Tibial nerve (tissue), 4 donors: ENCODE results near the gene ANKMY1. TPM values are rescaled to one million over a fixed set of nuclear protein-coding genes. Genes with fewer than 3 reads are reported as not detected.

Source experiments
- DNase-seq, 2 donors: peaks; one replicate each; pipeline ENCODE4 v3.0.0-alpha.2; 2019; ENCODE audit warnings: low spot score in 2 of 2
- H3K27ac ChIP-seq, 4 donors: fragments of 200-600 bp; sonication (generic) in 3 of 4; one replicate each; pipeline ENCODE4 v1.5.1; 2017 to 2019; ENCODE audit warnings: mild to moderate bottlenecking in 1 of 4
- H3K27me3 ChIP-seq, 2 donors: fragments of 200-600 bp; sonication (generic) in 1 of 2; one replicate each; pipeline versions ENCODE4 v1.5.1 to v1.6.0; 2017 to 2019
- H3K36me3 ChIP-seq, 3 donors: fragments of 200-600 bp; sonication (generic); one replicate each; pipeline ENCODE4 v1.5.1; 2018 to 2019
- H3K4me1 ChIP-seq, 4 donors: fragments of 200-600 bp; sonication (generic) in 3 of 4; one replicate each; pipeline ENCODE4 v1.5.1; 2017 to 2019
- H3K4me3 ChIP-seq, 4 donors: fragments of 200-600 bp; sonication (generic) in 3 of 4; one replicate each; pipeline ENCODE4 v1.5.1; 2017 to 2019; ENCODE audit warnings: mild to moderate bottlenecking in 1 of 4, moderate library complexity in 1 of 4
- H3K9me3 ChIP-seq, 4 donors: fragments of 200-600 bp; sonication (generic) in 3 of 4; one replicate each; pipeline ENCODE4 v1.5.1; 2017 to 2019
- CTCF ChIP-seq, 5 experiments: fragments of 200-600 bp in 3 of 5; fragments of 450-650 bp in 2 of 5; sonication (generic) in 3 of 5; IDR thresholded peaks; one replicate each; pipeline ENCODE4 v1.5.1; 2016 to 2019; ENCODE audit warnings: antibody characterized with exemption in 5 of 5, mild to moderate bottlenecking in 3 of 5, moderate library complexity in 2 of 5
- EP300 ChIP-seq, 2 donors: sonication (generic); formaldehyde crosslinking; IDR thresholded peaks; one replicate each; pipeline ENCODE4 v1.6.1; 2017; ENCODE audit warnings: antibody characterized with exemption in 2 of 2, mild to moderate bottlenecking in 1 of 2
- POLR2A ChIP-seq, 2 donors: fragments of 450-650 bp; IDR thresholded peaks; one replicate each; pipeline ENCODE4 v1.6.1; 2017; ENCODE audit warnings: antibody characterized with exemption in 2 of 2, mild to moderate bottlenecking in 2 of 2, moderate library complexity in 2 of 2
- WGBS, 2 donors: methylation state at CpG; one replicate each; pipeline ENCODE4 v1.1.5; 2018; 5-methylcytosine and 5-hydroxymethylcytosine counted together
- total RNA-seq, 4 donors: library from RNA; depleted of rRNA; stranded (reverse); fragments of >200 nt; gene quantifications; one replicate each; pipeline ENCODE4 v1.1.0, GENCODE V29; 2016

The ANKMY1 gene
- total RNA-seq, 4 donors from 2014 or later, result 14.2 to 24.0 (median 21.4) TPM

DNA sequence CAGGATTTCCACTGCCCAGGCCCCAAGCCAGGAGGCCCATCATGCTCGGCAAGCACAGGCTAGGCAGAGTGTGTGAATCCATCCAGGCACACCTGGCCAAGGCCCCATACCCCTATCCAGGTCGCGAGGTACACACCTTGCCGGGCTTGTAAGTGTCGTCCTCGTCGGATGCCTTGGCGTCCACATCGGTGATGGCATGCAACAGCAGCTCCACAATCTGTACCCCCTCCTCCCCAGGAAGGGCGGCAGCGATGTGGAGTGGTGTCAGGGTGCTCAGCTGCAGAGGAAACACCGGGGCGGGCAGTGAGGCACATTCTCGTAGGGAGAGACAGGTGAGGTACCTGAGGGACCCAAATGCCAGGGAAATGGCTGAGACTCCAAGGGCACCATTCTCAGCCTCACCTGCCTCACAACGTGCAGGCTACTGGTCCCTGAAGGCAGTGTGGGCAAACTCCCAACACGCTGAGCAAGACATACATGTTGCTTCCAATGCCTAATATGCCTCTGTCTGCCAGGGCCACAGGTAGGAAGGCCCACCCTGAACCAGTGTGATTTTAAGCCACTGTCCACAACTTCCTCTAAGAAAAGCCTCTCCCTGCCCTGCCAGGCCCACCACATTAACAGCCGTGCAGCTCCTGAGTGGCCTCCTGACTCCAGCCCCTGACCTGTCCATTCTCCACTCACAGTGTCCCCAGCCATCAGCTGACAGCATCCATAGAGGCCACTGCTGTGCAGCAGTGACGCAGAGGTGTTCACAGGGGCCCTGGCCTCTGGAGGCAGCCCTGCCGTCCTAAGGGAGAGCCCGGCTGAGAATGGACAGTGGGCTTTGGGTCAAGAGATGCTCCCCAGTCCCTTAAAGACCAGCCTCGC, 44.9 kb downstream of the ANKMY1 start:
- no peaks in the 10 kb centered on the region for H3K9me3 ChIP-seq
- no peak overlapping the region for H3K27ac ChIP-seq
- H3K36me3 ChIP-seq, result peaks cover 0 to 47% (median 0%) of the 10 kb centered on the region in 3 donors
- peaks cover 0 to 6% (median 0%) of the 10 kb centered on the region in 4 donors for H3K4me1 ChIP-seq
- 95 to 96% methylated on average over 20 to 21 of the region's 21 CpGs for WGBS, 2 donors
- no peaks in the 10 kb centered on the region for H3K27me3 ChIP-seq
- no peak for DNase-seq
- H3K4me3 ChIP-seq, result no peak overlapping the region
- TF ChIP-seq POLR2A (IDR thresholded peaks at IDR 0.05) (no peak), CTCF (IDR thresholded peaks at IDR 0.05) (no peak), EP300 (IDR thresholded peaks at IDR 0.05) (no peak)

GRCh38 chr2:240512109-240512485, 45.7 kb downstream of the ANKMY1 start:
- Histone ChIP-seq H3K27ac (no peak overlapping the region), H3K9me3 (no peaks in the 10 kb centered on the region), H3K4me1 (peaks cover 0 to 6% (median 0%) of the 10 kb centered on the region in 4 donors), H3K36me3 (peaks cover 0 to 53% (median 0%) of the 10 kb centered on the region in 3 donors), H3K4me3 (no peak overlapping the region), H3K27me3 (no peaks in the 10 kb centered on the region)
- no peak for DNase-seq
- WGBS, 2 donors, result 84 to 96% methylated on average over 8 to 11 of the region's 11 CpGs
- TF ChIP-seq EP300 (IDR thresholded peaks at IDR 0.05) (no peak), CTCF (IDR thresholded peaks at IDR 0.05) (no peak), POLR2A (IDR thresholded peaks at IDR 0.05) (no peak)

DNA sequence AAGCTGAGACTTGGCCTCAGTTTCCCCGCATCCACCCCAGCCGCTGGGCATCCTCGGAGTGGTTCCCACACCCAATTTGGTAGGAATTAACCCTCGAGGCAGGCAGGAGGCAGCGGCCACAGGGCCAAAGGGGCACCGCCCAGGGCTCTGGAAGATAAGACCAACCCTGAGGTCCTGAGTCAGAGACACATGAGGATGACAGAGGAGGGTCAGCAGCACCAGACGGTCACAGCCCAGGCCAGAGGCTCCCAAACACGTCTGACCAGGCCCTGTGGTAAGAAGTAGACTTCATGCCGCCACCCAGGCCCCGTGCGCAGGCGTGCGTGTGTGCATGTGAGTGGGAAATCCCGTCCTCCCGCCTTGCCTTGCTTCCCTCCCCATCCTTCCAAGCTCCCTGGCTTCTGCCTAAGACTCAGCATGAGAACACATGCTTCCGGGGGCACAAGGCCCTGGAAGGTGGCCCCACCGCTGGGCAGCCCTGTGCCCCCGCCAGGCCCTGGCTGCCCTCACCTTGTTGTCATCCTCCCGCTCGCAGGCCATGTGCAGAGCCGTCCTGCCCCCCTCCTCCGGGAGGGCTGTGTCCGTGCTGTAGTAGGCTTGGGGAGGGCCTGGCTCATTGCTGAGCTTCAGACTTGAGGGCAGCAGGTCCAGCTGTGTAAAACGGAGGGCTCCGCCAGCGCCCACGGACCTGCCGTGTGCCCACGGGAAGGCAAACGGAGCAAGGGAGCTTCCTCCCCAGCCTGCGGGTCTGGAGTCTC, 46.3 kb downstream of the ANKMY1 start:
- WGBS, 2 donors, result 88 to 93% methylated on average over 22 to 28 of the region's 31 CpGs
- Histone ChIP-seq H3K4me1 (peaks cover 0 to 6% (median 0%) of the 10 kb centered on the region in 4 donors), H3K36me3 (peaks cover 0 to 59% (median 0%) of the 10 kb centered on the region in 3 donors), H3K9me3 (no peaks in the 10 kb centered on the region), H3K4me3 (no peak overlapping the region), H3K27me3 (no peaks in the 10 kb centered on the region), H3K27ac (no peak overlapping the region)
- TF ChIP-seq POLR2A (IDR thresholded peaks at IDR 0.05), result no peak
- TF ChIP-seq EP300 (IDR thresholded peaks at IDR 0.05), result no peak
- no peak for TF ChIP-seq CTCF (IDR thresholded peaks at IDR 0.05)
- no peak for DNase-seq

GRCh38 chr2:240510513-240511210, 47.1 kb downstream of the ANKMY1 start:
- Histone ChIP-seq H3K4me3 (no peak overlapping the region), H3K36me3 (peaks cover 0 to 63% (median 0%) of the 10 kb centered on the region in 3 donors), H3K4me1 (peaks cover 0 to 6% (median 0%) of the 10 kb centered on the region in 4 donors), H3K9me3 (no peaks in the 10 kb centered on the region), H3K27me3 (no peaks in the 10 kb centered on the region), H3K27ac (no peak overlapping the region)
- no peak for TF ChIP-seq POLR2A (IDR thresholded peaks at IDR 0.05)
- no peak for TF ChIP-seq EP300 (IDR thresholded peaks at IDR 0.05)
- TF ChIP-seq CTCF (IDR thresholded peaks at IDR 0.05), result no peak
- no peak for DNase-seq
- 87 to 93% methylated on average over 12 of the region's 12 CpGs for WGBS, 2 donors
